HepG2 (cell line): Measurements from ENCODE around the gene PDIA5. TPM values are rescaled to one million over a fixed set of nuclear protein-coding genes. Genes with fewer than 3 reads are reported as not detected.

Source experiments
- ARHGAP35 ChIP-seq: sonication (generic); formaldehyde crosslinking; IDR thresholded peaks from 2 replicates; pipeline ENCODE4 v1.9.0; 2022; ENCODE audit warnings: mild to moderate bottlenecking, inconsistent platforms, moderate library complexity, missing genetic modification reagents, borderline replicate concordance
- FOXA1 ChIP-seq, 2 experiments: fragments of 450-650 bp in 1 of 2; sonication (generic) in 1 of 2; formaldehyde crosslinking in 1 of 2; IDR thresholded peaks; 2 replicates each; pipeline versions ENCODE4 v1.4.0 to v1.6.1; 2016 to 2020; ENCODE audit warnings: missing genetic modification reagents in 1 of 2
- GTF2F1 ChIP-seq: fragments of 150-350 bp; IDR thresholded peaks from 2 replicates; pipeline ENCODE4 v1.6.1; 2014; ENCODE audit warnings: low read length
- KDM5B ChIP-seq: sonication (generic); formaldehyde crosslinking; IDR thresholded peaks from 2 replicates; pipeline ENCODE4 v1.4.0; 2020; ENCODE audit warnings: missing genetic modification reagents, mild to moderate bottlenecking, borderline replicate concordance
- KMT2A ChIP-seq: sonication (generic); formaldehyde crosslinking; IDR thresholded peaks from 2 replicates; pipeline ENCODE4 v1.4.0; 2020; ENCODE audit warnings: missing genetic modification reagents
- NONO ChIP-seq, 2 experiments: fragments of 450-650 bp in 1 of 2; sonication (generic) in 1 of 2; formaldehyde crosslinking in 1 of 2; IDR thresholded peaks in 1 of 2; conservative IDR thresholded peaks in 1 of 2; 2 replicates each; pipeline versions ENCODE4 v1.6.1 to v1.8.0; 2017 to 2022; ENCODE audit warnings: mild to moderate bottlenecking in 1 of 2, missing genetic modification reagents in 1 of 2, moderate library complexity in 1 of 2
- NR3C1 ChIP-seq: sonication (generic); formaldehyde crosslinking; IDR thresholded peaks from 2 replicates; pipeline ENCODE4 v1.4.0; 2020; ENCODE audit warnings: missing genetic modification reagents
- POLR2A ChIP-seq, 2 experiments: IDR thresholded peaks; 2 replicates each; pipeline ENCODE4 v1.6.1; 2011; ENCODE audit warnings: low read depth in 2 of 2, low read length in 2 of 2, mild to moderate bottlenecking in 1 of 2, moderate library complexity in 1 of 2; ENCODE audit not compliant: insufficient read depth in 1 of 2
- TEAD3 ChIP-seq: optimal IDR thresholded peaks from 2 replicates; pipeline ENCODE3; 2016; ENCODE audit warnings: borderline replicate concordance
- U2AF1 ChIP-seq: fragments of 200-400 bp; formaldehyde crosslinking; optimal IDR thresholded peaks from 2 replicates; pipeline ENCODE3; 2017; ENCODE audit warnings: mild to moderate bottlenecking, low read depth, low read length
- ZFX ChIP-seq: sonication (generic); formaldehyde crosslinking; IDR thresholded peaks from 2 replicates; pipeline ENCODE4 v1.4.0; 2020; ENCODE audit warnings: mild to moderate bottlenecking, low read depth, missing genetic modification reagents, moderate library complexity
- ZNF496 ChIP-seq: sonication (generic); formaldehyde crosslinking; IDR thresholded peaks from 2 replicates; pipeline ENCODE4 v1.8.1; 2023; ENCODE audit warnings: mild to moderate bottlenecking, moderate library complexity, missing genetic modification reagents; ENCODE audit not compliant: insufficient replicate concordance
- ZNF878 ChIP-seq: sonication (generic); formaldehyde crosslinking; IDR thresholded peaks from 2 replicates; pipeline ENCODE4 v1.8.1; 2023; ENCODE audit warnings: mild to moderate bottlenecking, missing genetic modification reagents, moderate library complexity
- polyA plus RNA-seq, 8 experiments: library from polyadenylated mRNA; depleted of rRNA in 3 of 8; stranded (reverse) in 7 of 8; unstranded in 1 of 8; fragments of >200 nt; fragmentation: Illumina TruSeq in 4 of 8; extraction: Trizol in 4 of 8; gene quantifications; 2 replicates each; pipeline versions ENCODE4 v1.2.1 to v1.2.3, GENCODE V29; 2011 to 2016; ENCODE audit warnings: low read depth in 4 of 8, missing spikeins in 1 of 8, mixed read lengths in 1 of 8; ENCODE audit not compliant: insufficient read depth in 1 of 8
- total RNA-seq, 5 experiments: library from RNA; depleted of rRNA; stranded (reverse); fragments of >200 nt; fragmentation: Illumina TruSeq; extraction: Trizol; gene quantifications; 2 replicates each; pipeline ENCODE4 v1.2.3, GENCODE V29; 2016; ENCODE audit warnings: low read depth in 1 of 5
- TF ChIP-seq, protein P1 (sequence below): sonication (generic); formaldehyde crosslinking; IDR thresholded peaks from 2 replicates; pipeline ENCODE4 v1.8.0; 2022; ENCODE audit warnings: mild to moderate bottlenecking, missing genetic modification reagents, borderline replicate concordance
- TF ChIP-seq, protein P2 (sequence below), 2 experiments: sonication (generic) in 1 of 2; formaldehyde crosslinking in 1 of 2; IDR thresholded peaks; 2 replicates each; pipeline versions ENCODE4 v1.5.1 to v1.6.1; 2011 to 2020; ENCODE audit warnings: borderline replicate concordance in 1 of 2, low read depth in 1 of 2, low read length in 1 of 2, mild to moderate bottlenecking in 1 of 2, missing genetic modification reagents in 1 of 2, moderate library complexity in 1 of 2
- TF ChIP-seq, protein P3 (sequence below), 2 experiments: sonication (generic) in 1 of 2; formaldehyde crosslinking in 1 of 2; IDR thresholded peaks; 2 replicates each; pipeline versions ENCODE4 v1.4.0 to v1.6.1; 2016 to 2020; ENCODE audit warnings: borderline replicate concordance in 1 of 2, low read depth in 1 of 2, mild to moderate bottlenecking in 1 of 2, missing genetic modification reagents in 1 of 2
- TF ChIP-seq, protein P4 (sequence below): IDR thresholded peaks from 2 replicates; pipeline ENCODE4 v1.6.1; 2016; ENCODE audit warnings: low read depth, control low read depth

Gene PDIA5
- total and polyA plus RNA-seq, 2 of the 13 experiments (the other 11 are each of a cell fraction or from before 2014, with no cell fraction given): 51.3 to 74.3 TPM

DNA sequence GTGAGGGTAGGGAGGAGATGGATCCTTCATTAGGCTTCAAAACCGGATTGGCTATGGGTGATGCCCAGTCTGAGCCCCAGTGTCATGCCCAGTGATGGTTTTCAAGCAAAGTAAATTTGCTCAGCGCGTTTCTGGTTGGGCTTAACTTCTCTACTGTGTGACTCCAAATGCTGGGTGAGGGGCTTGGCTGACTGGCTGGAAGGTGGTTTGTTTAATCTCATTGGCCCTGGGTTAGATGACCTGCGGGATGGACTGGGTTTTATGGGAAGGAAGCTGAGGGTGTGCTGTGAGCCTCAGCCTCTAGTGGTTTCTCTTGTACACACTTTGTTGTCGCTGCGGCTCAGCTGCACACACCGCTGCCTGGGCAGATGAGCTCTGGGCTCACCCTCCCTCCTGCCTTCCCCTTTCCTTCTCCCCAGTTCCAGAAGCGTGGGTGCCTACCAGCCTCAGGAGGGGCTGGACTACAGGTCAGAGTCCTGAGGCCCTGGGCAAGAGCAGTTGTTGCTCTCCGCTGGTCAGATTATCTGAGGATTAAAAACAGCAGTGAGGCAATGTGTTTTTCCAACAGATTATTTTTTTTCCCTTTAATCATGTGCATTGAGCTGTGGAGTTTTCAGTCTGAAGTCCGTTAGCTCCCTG is 18.6 kb downstream of the PDIA5 start (continued):
- no peak for TF ChIP-seq ZNF878 (CRISPR knock-in tag)
- no peak for TF ChIP-seq NR3C1
- TF ChIP-seq, protein P1, sequence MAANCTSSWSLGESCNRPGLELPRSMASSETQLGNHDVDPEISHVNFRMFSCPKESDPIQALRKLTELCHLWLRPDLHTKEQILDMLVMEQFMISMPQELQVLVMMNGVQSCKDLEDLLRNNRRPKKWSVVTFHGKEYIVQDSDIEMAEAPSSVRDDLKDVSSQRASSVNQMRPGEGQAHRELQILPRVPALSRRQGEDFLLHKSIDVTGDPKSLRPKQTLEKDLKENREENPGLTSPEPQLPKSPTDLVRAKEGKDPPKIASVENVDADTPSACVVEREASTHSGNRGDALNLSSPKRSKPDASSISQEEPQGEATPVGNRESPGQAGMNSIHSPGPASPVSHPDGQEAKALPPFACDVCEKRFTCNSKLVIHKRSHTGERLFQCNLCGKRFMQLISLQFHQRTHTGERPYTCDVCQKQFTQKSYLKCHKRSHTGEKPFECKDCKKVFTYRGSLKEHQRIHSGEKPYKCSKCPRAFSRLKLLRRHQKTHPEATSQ: no peak
- TF ChIP-seq NONO (IDR thresholded peaks at IDR 0.05): no peak
- TF ChIP-seq NONO (CRISPR knock-in tag; conservative IDR thresholded peaks at IDR 0.05): peak; percentile 23; the same call in 1 of the 2 replicates
- TF ChIP-seq, protein P2, sequence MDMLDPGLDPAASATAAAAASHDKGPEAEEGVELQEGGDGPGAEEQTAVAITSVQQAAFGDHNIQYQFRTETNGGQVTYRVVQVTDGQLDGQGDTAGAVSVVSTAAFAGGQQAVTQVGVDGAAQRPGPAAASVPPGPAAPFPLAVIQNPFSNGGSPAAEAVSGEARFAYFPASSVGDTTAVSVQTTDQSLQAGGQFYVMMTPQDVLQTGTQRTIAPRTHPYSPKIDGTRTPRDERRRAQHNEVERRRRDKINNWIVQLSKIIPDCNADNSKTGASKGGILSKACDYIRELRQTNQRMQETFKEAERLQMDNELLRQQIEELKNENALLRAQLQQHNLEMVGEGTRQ (IDR thresholded peaks at IDR 0.05; ENCODE audit: low read depth, low read length): no peak
- TF ChIP-seq, protein P2 (CRISPR knock-in tag; IDR thresholded peaks at IDR 0.05; ENCODE audit: borderline replicate concordance): no peak
- TF ChIP-seq KMT2A: peak; percentile 60; the same call in 1 of the 2 replicates
- peak; percentile 46; the same call in 1 of the 2 replicates for TF ChIP-seq KDM5B (CRISPR knock-in tag)
- TF ChIP-seq ZFX (CRISPR knock-in tag): no peak
- no peak for TF ChIP-seq ARHGAP35
- TF ChIP-seq POLR2A (IDR thresholded peaks at IDR 0.05; ENCODE audit: insufficient read depth in 1 of 2, low read depth in 2 of 2, low read length in 2 of 2): peak in 1 of 2 experiments; percentile 31; a peak in 2 of 4 replicates
- TF ChIP-seq, protein P3, sequence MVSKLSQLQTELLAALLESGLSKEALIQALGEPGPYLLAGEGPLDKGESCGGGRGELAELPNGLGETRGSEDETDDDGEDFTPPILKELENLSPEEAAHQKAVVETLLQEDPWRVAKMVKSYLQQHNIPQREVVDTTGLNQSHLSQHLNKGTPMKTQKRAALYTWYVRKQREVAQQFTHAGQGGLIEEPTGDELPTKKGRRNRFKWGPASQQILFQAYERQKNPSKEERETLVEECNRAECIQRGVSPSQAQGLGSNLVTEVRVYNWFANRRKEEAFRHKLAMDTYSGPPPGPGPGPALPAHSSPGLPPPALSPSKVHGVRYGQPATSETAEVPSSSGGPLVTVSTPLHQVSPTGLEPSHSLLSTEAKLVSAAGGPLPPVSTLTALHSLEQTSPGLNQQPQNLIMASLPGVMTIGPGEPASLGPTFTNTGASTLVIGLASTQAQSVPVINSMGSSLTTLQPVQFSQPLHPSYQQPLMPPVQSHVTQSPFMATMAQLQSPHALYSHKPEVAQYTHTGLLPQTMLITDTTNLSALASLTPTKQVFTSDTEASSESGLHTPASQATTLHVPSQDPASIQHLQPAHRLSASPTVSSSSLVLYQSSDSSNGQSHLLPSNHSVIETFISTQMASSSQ (IDR thresholded peaks at IDR 0.05; ENCODE audit: low read depth): no peak
- TF ChIP-seq, protein P3 (CRISPR knock-in tag; IDR thresholded peaks at IDR 0.05; ENCODE audit: borderline replicate concordance): no peak
- peak; percentile 16 for TF ChIP-seq TEAD3 (CRISPR knock-in tag)
- TF ChIP-seq ZNF496 (CRISPR knock-in tag): no peak
- peak; percentile 71 for TF ChIP-seq U2AF1
- TF ChIP-seq, protein P4, sequence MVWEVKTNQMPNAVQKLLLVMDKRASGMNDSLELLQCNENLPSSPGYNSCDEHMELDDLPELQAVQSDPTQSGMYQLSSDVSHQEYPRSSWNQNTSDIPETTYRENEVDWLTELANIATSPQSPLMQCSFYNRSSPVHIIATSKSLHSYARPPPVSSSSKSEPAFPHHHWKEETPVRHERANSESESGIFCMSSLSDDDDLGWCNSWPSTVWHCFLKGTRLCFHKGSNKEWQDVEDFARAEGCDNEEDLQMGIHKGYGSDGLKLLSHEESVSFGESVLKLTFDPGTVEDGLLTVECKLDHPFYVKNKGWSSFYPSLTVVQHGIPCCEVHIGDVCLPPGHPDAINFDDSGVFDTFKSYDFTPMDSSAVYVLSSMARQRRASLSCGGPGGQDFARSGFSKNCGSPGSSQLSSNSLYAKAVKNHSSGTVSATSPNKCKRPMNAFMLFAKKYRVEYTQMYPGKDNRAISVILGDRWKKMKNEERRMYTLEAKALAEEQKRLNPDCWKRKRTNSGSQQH: 0 out of 2 replicates have a peak, but pooled peaks have one; percentile 20
- no peak for TF ChIP-seq FOXA1 (IDR thresholded peaks at IDR 0.05)
- no peak for TF ChIP-seq FOXA1 (CRISPR knock-in tag; IDR thresholded peaks at IDR 0.05)
- no peak for TF ChIP-seq GTF2F1
